Uterus (tissue), 4 donors: ENCODE results near the gene SLC25A30. TPM values are rescaled to one million over a fixed set of nuclear protein-coding genes. Genes with fewer than 3 reads are reported as not detected.

Experiments
- DNase-seq, 2 donors: peaks; one replicate each; pipeline ENCODE4 v3.0.0-alpha.2; 2019 to 2020
- H3K27ac ChIP-seq, 2 donors: fragments of 200-600 bp; sonication (generic); 1 replicate in 1 of 2; 2 replicates in 1 of 2; pipeline ENCODE4 v1.5.1; 2016 to 2018
- H3K27me3 ChIP-seq, 2 donors: fragments of 200-600 bp; sonication (generic); one replicate each; pipeline ENCODE4 v1.5.1; 2018 to 2019; ENCODE audit warnings: control low read depth in 1 of 2
- H3K36me3 ChIP-seq, 2 donors: fragments of 200-600 bp; sonication (generic); one replicate each; pipeline ENCODE4 v1.5.1; 2019; ENCODE audit warnings: control low read depth in 1 of 2
- H3K4me1 ChIP-seq, 2 donors: fragments of 200-600 bp; sonication (generic); one replicate each; pipeline ENCODE4 v1.5.1; 2018 to 2019; ENCODE audit warnings: control low read depth in 1 of 2
- H3K4me3 ChIP-seq, 2 donors: fragments of 200-600 bp; sonication (generic); 1 replicate in 1 of 2; 2 replicates in 1 of 2; pipeline ENCODE4 v1.5.1; 2018 to 2019; ENCODE audit warnings: mild to moderate bottlenecking in 1 of 2
- H3K9me3 ChIP-seq, 2 donors: fragments of 200-600 bp; sonication (generic); one replicate each; pipeline ENCODE4 v1.5.1; 2019; ENCODE audit warnings: control low read depth in 1 of 2
- POLR2A ChIP-seq, 2 donors: fragments of 450-650 bp; IDR thresholded peaks; one replicate each; pipeline ENCODE4 v1.6.1; 2016; ENCODE audit warnings: antibody characterized with exemption in 2 of 2, mild to moderate bottlenecking in 1 of 2, moderate library complexity in 1 of 2
- intact Hi-C: fragments of 100-400 bp; cut with DNase I; formaldehyde crosslinking; loops from one replicate; pipeline ENCODE4 v1.15.1; 2023; ENCODE audit warnings: low total_unique reads
- total RNA-seq, 4 donors: library from RNA; depleted of rRNA in 3 of 4; stranded (reverse); fragments of >200 nt in 3 of 4; gene quantifications; one replicate each; pipeline versions ENCODE4 v1.1.0 to v1.2.4, GENCODE V29; 2014 to 2023
- TF ChIP-seq, protein P1 (sequence below), 4 experiments: fragments of 200-600 bp in 2 of 4; fragments of 450-650 bp in 2 of 4; sonication (generic) in 2 of 4; IDR thresholded peaks; one replicate each; pipeline ENCODE4 v1.5.1; 2016 to 2019; ENCODE audit warnings: antibody characterized with exemption in 4 of 4, mild to moderate bottlenecking in 2 of 4, moderate library complexity in 1 of 4
- donor health status: DM: yes; HTN: yes; CAD: no.

The SLC25A30 gene
- total RNA-seq, 4 donors from 2014 or later, result 8.2 to 30.5 (median 22.2) TPM

DNA sequence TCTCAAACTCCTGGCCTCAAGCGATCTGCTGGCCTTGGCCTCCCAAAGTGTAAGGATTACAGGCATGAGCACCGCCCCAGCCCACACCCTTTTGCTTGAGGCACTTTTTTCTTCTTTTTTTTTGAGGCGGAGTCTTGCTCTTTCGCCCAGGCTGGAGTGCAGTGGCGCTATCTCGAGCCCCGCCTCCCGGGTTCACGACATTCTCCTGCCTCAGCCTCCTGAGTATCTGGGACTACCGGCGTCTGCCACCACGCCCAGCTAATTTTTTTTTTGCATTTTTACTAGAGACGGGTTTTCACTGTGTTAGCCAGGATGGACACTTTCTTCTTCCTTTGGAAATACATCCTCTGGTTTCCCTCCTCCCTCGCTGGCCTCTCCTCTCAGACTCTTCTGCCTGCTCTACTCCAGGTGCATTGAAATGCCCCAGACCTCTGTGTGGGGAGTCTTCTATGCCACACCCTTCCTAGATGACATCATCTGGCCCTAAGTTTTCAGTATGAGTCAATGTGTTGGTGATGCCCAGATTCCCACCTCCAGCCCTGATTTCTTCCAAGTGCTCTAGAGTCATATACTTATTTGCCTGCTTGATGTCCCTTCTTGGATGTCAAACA is 56.5 kb downstream of the SLC25A30 start:
- H3K4me1 ChIP-seq, result no peaks in the 10 kb centered on the region
- no peaks in the 10 kb centered on the region for H3K9me3 ChIP-seq
- no peak for DNase-seq
- no peaks in the 10 kb centered on the region for H3K36me3 ChIP-seq
- no peak overlapping the region for H3K4me3 ChIP-seq
- no peaks in the 10 kb centered on the region for H3K27me3 ChIP-seq
- TF ChIP-seq, protein P1, sequence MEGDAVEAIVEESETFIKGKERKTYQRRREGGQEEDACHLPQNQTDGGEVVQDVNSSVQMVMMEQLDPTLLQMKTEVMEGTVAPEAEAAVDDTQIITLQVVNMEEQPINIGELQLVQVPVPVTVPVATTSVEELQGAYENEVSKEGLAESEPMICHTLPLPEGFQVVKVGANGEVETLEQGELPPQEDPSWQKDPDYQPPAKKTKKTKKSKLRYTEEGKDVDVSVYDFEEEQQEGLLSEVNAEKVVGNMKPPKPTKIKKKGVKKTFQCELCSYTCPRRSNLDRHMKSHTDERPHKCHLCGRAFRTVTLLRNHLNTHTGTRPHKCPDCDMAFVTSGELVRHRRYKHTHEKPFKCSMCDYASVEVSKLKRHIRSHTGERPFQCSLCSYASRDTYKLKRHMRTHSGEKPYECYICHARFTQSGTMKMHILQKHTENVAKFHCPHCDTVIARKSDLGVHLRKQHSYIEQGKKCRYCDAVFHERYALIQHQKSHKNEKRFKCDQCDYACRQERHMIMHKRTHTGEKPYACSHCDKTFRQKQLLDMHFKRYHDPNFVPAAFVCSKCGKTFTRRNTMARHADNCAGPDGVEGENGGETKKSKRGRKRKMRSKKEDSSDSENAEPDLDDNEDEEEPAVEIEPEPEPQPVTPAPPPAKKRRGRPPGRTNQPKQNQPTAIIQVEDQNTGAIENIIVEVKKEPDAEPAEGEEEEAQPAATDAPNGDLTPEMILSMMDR (IDR thresholded peaks at IDR 0.05), result no peak
- no peak for TF ChIP-seq POLR2A (IDR thresholded peaks at IDR 0.05)
- intact Hi-C loops, result no loop called here
- no peak overlapping the region for H3K27ac ChIP-seq

DNA sequence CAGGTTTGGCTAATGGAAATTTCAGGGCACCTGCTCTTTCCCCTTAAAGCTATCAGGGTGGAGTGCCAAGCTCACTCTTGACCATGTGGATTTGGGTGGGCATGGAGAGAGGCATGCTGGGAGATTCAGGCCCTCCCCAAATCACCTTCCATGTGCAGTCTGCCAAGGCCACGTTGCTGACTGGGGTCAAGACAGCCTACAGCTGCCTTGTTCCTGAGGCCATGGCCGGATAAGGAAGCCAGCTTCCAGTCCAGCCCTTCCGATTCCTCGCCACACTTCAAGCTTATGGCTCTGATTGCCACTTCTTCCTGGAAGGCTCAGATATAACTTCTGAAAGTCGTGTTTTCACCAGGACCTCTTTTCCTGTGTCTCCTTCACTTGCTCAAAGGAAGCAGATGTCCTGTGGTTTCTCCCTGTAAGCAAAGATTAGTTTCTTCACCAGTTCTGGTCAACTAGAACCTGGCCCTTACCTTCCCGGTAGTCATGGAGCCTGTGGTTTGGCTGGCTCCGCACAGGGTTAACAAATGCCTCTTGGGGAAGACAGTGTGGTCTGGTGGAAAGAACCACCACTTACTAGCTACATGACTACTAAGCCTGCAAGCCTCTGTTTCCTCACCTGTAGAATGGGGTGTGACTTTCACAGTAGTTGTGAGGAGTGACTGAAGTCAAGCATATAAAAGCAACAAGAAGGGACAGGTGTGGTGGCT is 61.1 kb downstream of the SLC25A30 start:
- H3K9me3 ChIP-seq, result no peaks in the 10 kb centered on the region
- intact Hi-C loops, result no loop called here
- TF ChIP-seq POLR2A (IDR thresholded peaks at IDR 0.05), result no peak
- TF ChIP-seq, protein P1 (IDR thresholded peaks at IDR 0.05), result no peak
- H3K27ac ChIP-seq, result no peak overlapping the region
- no peak overlapping the region for H3K4me3 ChIP-seq
- H3K36me3 ChIP-seq, result no peaks in the 10 kb centered on the region
- no peaks in the 10 kb centered on the region for H3K4me1 ChIP-seq
- no peaks in the 10 kb centered on the region for H3K27me3 ChIP-seq
- no peak for DNase-seq

DNA sequence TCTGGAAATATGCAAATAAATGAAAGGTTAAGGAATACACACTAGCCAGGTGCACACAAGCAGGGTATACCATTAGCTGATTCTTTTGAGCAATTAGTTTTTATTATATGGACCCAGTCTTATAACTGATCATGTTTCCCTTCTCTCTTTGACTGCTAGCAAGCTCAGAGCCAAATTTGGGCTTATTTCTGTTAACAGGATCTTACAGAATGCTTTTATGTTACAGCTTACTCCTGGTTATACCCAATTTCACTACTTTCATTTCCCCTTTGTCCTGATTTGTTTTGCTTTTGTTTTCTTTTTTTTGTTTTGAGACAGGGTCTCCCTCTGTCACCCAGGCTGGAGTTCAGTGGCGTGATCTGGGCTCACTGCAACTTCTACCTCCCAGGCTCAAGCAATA is 64.3 kb downstream of the SLC25A30 start:
- no peaks in the 10 kb centered on the region for H3K27me3 ChIP-seq
- no peaks in the 10 kb centered on the region for H3K36me3 ChIP-seq
- H3K4me3 ChIP-seq, result no peak overlapping the region
- no peaks in the 10 kb centered on the region for H3K4me1 ChIP-seq
- no peak for TF ChIP-seq POLR2A (IDR thresholded peaks at IDR 0.05)
- TF ChIP-seq, protein P1 (IDR thresholded peaks at IDR 0.05), result no peak
- intact Hi-C loops, result no loop called here
- no peak for DNase-seq
- no peaks in the 10 kb centered on the region for H3K9me3 ChIP-seq
- H3K27ac ChIP-seq, result no peak overlapping the region

DNA sequence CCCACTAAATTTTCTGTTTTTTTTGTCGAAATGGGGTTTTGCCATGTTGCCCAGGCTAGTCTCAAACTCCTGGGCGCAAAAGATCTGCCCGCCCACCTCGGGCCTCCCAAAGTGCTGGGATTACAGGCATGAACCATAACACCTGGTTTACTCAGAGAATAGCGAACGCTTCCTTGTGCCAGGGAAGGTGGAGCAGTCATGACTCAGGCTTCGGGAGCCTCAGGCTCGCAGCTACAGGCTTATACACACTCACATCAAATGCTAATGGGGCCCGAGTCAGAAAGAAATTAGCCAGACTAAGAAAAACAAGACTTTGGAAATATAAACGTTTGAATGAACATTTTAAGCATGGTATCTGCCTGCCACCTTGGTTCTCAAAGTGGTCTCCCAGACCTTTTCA is 66.1 kb downstream of the SLC25A30 start:
- DNase-seq, result no peak
- no peaks in the 10 kb centered on the region for H3K36me3 ChIP-seq

DNA sequence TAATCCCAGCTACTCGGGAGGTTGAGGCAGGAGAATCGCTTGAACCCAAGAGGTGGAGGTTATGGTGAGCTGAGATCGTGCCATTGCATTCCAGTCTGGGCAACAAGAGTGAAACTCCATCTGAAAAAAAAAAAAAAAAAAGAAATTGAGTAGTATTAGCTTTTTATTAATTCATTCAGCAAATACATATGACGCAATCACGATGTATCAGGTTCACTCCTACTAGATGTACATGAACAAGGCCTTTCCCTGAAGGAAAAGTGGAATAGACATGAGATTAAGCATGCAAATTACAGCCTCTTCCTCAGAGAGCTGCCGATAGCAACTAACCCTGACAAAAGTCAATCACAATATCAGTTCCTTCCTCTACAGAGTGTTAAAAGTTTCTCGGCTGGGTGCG is 68.0 kb downstream of the SLC25A30 start:
- Histone ChIP-seq H3K36me3 (no peaks in the 10 kb centered on the region), H3K9me3 (no peaks in the 10 kb centered on the region), H3K4me3 (no peak overlapping the region), H3K27ac (no peak overlapping the region), H3K4me1 (no peaks in the 10 kb centered on the region), H3K27me3 (no peaks in the 10 kb centered on the region)
- intact Hi-C loops, result no loop called here
- no peak for TF ChIP-seq POLR2A (IDR thresholded peaks at IDR 0.05)
- TF ChIP-seq, protein P1 (IDR thresholded peaks at IDR 0.05), result no peak
- no peak for DNase-seq

More for the DNA sequence above, 66.1 kb downstream of the SLC25A30 start:
- H3K9me3 ChIP-seq, result no peaks in the 10 kb centered on the region
- H3K27ac ChIP-seq, result no peak overlapping the region
- TF ChIP-seq, protein P1 (IDR thresholded peaks at IDR 0.05), result no peak
- no peak for TF ChIP-seq POLR2A (IDR thresholded peaks at IDR 0.05)
- H3K4me3 ChIP-seq, result no peak overlapping the region
- H3K4me1 ChIP-seq, result no peaks in the 10 kb centered on the region
- no peaks in the 10 kb centered on the region for H3K27me3 ChIP-seq
- intact Hi-C loops, result no loop called here
